Omental fat pad (tissue), 4 donors: Measurements from ENCODE around the gene PDE4D. TPM values are rescaled to one million over a fixed set of nuclear protein-coding genes. Genes with fewer than 3 reads are reported as not detected.

ENCODE experiments used
- ATAC-seq: fragments of 150-250 bp; one replicate; pipeline ENCODE4 v1.9.1; 2016; ENCODE audit warnings: mild to moderate bottlenecking, moderate library complexity; ENCODE audit not compliant: low FRiP score
- DNase-seq: peaks from one replicate; pipeline ENCODE4 v3.0.0-alpha.2; 2019; ENCODE audit warnings: low spot score
- total RNA-seq, 4 donors: library from RNA; depleted of rRNA; stranded (reverse); fragments of >200 nt; gene quantifications; one replicate each; pipeline ENCODE4 v1.1.0, GENCODE V29; 2016
- TF ChIP-seq, protein P1 (sequence below), 3 donors: fragments of 450-650 bp; IDR thresholded peaks; one replicate each; pipeline ENCODE4 v1.5.1; 2016 to 2017; ENCODE audit warnings: antibody characterized with exemption in 3 of 3, mild to moderate bottlenecking in 3 of 3, moderate library complexity in 2 of 3

PDE4D gene
- total RNA-seq, 4 donors from 2014 or later, result 32.5 to 94.8 (median 43.2) TPM

DNA sequence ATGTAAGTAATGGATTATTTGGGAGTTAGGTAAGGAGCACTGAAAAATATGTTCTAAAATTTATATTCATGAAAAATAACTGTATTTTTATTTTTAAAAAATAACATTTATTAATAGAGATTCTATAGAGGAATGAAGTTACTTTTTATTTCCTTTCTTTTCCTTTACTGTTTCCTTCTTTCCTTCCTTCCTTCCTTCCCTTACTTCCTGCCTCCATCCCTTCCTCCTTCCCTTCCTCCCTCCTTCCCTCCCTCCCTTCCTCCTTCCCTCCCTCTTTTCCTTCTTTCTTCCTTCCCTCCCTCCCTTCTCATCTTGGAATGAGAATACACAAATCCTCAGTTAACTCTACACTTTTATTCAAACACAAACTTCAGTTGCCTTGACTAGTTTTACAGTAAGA, 750.6 kb downstream of the PDE4D start:
- no peak for DNase-seq
- no peak for ATAC-seq
- TF ChIP-seq, protein P1, sequence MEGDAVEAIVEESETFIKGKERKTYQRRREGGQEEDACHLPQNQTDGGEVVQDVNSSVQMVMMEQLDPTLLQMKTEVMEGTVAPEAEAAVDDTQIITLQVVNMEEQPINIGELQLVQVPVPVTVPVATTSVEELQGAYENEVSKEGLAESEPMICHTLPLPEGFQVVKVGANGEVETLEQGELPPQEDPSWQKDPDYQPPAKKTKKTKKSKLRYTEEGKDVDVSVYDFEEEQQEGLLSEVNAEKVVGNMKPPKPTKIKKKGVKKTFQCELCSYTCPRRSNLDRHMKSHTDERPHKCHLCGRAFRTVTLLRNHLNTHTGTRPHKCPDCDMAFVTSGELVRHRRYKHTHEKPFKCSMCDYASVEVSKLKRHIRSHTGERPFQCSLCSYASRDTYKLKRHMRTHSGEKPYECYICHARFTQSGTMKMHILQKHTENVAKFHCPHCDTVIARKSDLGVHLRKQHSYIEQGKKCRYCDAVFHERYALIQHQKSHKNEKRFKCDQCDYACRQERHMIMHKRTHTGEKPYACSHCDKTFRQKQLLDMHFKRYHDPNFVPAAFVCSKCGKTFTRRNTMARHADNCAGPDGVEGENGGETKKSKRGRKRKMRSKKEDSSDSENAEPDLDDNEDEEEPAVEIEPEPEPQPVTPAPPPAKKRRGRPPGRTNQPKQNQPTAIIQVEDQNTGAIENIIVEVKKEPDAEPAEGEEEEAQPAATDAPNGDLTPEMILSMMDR (IDR thresholded peaks at IDR 0.05), result no peak

DNA sequence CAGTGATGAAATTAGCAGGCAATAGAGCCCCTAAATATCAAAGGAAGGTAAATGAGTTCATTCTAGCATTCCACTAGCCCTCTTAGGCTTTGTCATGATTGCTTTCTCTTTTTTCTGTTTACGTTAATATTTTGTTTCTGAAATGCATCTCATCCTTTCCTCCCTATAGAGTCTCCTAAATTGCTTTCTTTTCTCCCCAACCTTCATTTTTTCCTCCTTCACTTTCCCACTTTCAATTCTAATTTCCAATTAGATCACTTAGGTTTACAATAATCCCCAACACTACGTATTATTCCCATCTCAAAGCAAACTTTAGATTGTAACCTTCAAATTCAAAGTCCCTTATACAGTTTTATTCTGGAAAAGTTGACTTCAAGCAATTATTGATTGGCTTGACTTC, 751.4 kb downstream of the PDE4D start:
- TF ChIP-seq, protein P1 (IDR thresholded peaks at IDR 0.05), result no peak
- no peak for DNase-seq
- no peak for ATAC-seq

DNA sequence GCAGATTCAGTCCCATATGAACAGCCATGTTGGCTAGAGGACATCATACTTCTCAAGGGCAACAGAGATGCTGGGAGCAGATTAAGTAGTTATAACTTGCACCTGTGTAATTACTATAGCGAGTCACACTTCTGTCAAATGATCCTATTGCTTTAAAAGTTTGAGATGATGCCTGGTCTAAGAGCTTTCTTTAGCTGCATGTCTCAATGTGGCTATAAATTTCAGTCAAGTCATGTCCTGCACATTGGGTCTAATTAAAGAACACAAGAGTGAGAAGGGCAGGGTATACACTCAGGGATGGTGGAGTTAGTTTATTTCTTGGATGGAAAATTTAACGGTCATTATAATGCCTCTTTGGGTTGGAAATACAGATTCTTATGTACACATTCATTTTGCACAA, 753.4 kb downstream of the PDE4D start:
- TF ChIP-seq, protein P1 (IDR thresholded peaks at IDR 0.05), result no peak
- ATAC-seq (no peak), DNase-seq (no peak)

DNA sequence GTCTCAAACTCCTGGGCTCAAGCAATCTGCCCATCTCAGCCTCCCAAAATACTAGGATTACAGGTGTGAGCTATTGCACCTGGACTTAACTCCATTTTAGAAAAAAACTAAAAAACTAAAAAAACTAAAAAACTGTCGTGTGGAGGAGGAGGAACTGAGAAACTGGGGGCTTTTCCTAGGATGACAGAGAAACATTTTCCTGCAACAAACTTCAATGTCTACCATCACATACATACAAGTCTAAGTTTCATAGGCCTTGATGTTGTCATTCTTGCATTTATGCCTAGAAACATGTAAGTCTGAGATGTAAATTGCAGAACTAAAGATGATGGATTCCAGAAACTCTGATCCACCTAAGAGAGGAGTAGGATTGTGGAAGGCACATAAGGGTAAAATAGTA, 753.8 kb downstream of the PDE4D start:
- DNase-seq, result no peak
- no peak for ATAC-seq
- TF ChIP-seq, protein P1 (IDR thresholded peaks at IDR 0.05), result no peak

DNA sequence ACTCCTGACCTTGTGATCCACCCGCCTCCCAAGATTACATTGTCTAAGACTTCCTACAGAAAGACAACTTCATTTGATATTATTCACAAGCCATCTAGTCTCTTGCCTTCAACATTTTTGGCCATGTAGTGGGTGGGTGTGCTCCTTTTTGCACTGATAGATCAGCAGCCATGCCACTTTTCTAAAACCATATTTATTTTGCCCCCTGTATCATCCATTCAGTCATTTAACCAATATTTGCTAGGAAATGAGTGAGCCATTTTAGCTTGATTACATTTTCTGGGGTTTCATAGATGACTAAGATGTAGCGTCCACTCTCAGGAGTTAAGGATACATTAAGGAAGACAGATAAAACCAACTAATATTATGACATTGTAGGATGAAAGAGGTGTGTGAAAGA, 755.0 kb downstream of the PDE4D start:
- DNase-seq, result no peak
- TF ChIP-seq, protein P1 (IDR thresholded peaks at IDR 0.05), result no peak
- no peak for ATAC-seq

DNA sequence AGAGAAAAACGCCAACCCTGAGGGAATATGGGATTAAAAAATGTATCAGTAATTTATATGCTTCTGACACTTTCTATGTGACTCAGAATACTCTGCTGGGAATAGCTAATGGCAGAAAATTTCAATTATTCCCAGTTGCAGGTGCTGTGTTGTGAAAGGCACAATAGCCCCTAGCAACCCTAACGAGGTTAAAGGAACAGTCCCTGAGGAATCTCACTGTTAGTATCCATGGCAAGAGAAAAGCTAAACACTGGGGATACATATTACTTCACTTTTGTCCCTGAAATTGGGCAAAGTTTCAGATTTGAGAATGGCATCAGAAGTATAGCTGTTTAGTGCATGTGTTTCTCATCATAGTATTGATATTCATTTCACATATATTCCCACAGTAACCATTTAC, 755.7 kb downstream of the PDE4D start:
- TF ChIP-seq, protein P1 (IDR thresholded peaks at IDR 0.05), result no peak
- DNase-seq (no peak), ATAC-seq (no peak)

DNA sequence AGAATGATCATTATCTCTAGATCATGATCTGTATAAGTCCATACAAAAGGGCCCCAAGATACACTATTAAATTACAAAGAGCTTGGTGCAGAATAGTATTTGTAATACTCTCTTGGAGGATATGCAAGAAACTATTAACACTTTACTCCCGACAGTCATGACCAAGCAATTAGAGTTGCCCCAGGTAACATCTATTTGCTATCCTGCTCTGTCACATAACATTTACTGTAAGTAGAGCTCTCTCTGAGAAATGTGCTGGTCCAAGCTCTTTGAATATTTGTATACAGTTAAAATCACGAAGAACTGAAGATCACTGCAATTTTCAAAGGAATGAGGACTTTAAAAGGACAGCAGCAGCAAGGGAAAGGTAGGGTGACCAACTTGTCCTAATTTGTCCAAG, 757.0 kb downstream of the PDE4D start:
- ATAC-seq (no peak), DNase-seq (no peak)
- TF ChIP-seq, protein P1 (IDR thresholded peaks at IDR 0.05), result no peak
